WTC11 (cell line): ENCODE data around the gene LTBP2.

ENCODE experiments used
- ETV6 ChIP-seq: sonication (generic); formaldehyde crosslinking; IDR thresholded peaks from 2 replicates; pipeline ENCODE4 v1.8.1; 2022; ENCODE audit warnings: mild to moderate bottlenecking, missing genetic modification reagents
- HMGA2 ChIP-seq: fragments of 250-450 bp; sonication (Bioruptor Pico); IDR thresholded peaks from 2 replicates; pipeline ENCODE4 v1.4.0; 2021; ENCODE audit warnings: mild to moderate bottlenecking, moderate library complexity
- JAZF1 ChIP-seq: fragments of 250-450 bp; sonication (Bioruptor Pico); IDR thresholded peaks from 2 replicates; pipeline ENCODE4 v1.9.0; 2021; ENCODE audit warnings: moderate library complexity, mild to moderate bottlenecking, inconsistent platforms
- NFATC4 ChIP-seq: fragments of 250-450 bp; sonication (Bioruptor Pico); IDR thresholded peaks from 2 replicates; pipeline ENCODE4 v1.9.0; 2021; ENCODE audit warnings: mild to moderate bottlenecking
- SMAD3 ChIP-seq: sonication (generic); formaldehyde crosslinking; IDR thresholded peaks from 2 replicates; pipeline ENCODE4 v1.8.0; 2022; ENCODE audit warnings: missing genetic modification reagents, mild to moderate bottlenecking, borderline replicate concordance
- TCF7 ChIP-seq: sonication (generic); formaldehyde crosslinking; IDR thresholded peaks from 2 replicates; pipeline ENCODE4 v1.8.0; 2022; ENCODE audit warnings: mild to moderate bottlenecking, low read depth, missing genetic modification reagents, moderate library complexity
- ZNF219 ChIP-seq: sonication (generic); formaldehyde crosslinking; IDR thresholded peaks from 2 replicates; pipeline ENCODE4 v1.8.0; 2023; ENCODE audit warnings: missing genetic modification reagents, mild to moderate bottlenecking, borderline replicate concordance
- ZNF263 ChIP-seq: sonication (generic); formaldehyde crosslinking; IDR thresholded peaks from 2 replicates; pipeline ENCODE4 v1.8.1; 2022; ENCODE audit warnings: low read depth, mild to moderate bottlenecking, moderate library complexity, missing genetic modification reagents
- ZNF416 ChIP-seq: fragments of 250-450 bp; sonication (Bioruptor Pico); IDR thresholded peaks from 2 replicates; pipeline ENCODE4 v1.9.0; 2021; ENCODE audit warnings: mild to moderate bottlenecking, inconsistent platforms
- TF ChIP-seq, protein P1 (sequence below): fragments of 200-600 bp; IDR thresholded peaks from 2 replicates; pipeline ENCODE4 v1.8.0; 2022; ENCODE audit warnings: antibody characterized with exemption
- TF ChIP-seq, protein P2 (sequence below): sonication (generic); formaldehyde crosslinking; IDR thresholded peaks from 2 replicates; pipeline ENCODE4 v1.8.1; 2023; ENCODE audit warnings: mild to moderate bottlenecking, missing genetic modification reagents
- TF ChIP-seq, protein P3 (sequence below): sonication (generic); formaldehyde crosslinking; IDR thresholded peaks from 2 replicates; pipeline ENCODE4 v1.8.1; 2022; ENCODE audit warnings: low read depth, missing genetic modification reagents, borderline replicate concordance
- TF ChIP-seq, protein P4 (sequence below): fragments of 250-450 bp; sonication (Bioruptor Pico); conservative IDR thresholded peaks from 2 replicates; pipeline ENCODE4 v1.9.0; 2021; ENCODE audit warnings: mild to moderate bottlenecking

DNA sequence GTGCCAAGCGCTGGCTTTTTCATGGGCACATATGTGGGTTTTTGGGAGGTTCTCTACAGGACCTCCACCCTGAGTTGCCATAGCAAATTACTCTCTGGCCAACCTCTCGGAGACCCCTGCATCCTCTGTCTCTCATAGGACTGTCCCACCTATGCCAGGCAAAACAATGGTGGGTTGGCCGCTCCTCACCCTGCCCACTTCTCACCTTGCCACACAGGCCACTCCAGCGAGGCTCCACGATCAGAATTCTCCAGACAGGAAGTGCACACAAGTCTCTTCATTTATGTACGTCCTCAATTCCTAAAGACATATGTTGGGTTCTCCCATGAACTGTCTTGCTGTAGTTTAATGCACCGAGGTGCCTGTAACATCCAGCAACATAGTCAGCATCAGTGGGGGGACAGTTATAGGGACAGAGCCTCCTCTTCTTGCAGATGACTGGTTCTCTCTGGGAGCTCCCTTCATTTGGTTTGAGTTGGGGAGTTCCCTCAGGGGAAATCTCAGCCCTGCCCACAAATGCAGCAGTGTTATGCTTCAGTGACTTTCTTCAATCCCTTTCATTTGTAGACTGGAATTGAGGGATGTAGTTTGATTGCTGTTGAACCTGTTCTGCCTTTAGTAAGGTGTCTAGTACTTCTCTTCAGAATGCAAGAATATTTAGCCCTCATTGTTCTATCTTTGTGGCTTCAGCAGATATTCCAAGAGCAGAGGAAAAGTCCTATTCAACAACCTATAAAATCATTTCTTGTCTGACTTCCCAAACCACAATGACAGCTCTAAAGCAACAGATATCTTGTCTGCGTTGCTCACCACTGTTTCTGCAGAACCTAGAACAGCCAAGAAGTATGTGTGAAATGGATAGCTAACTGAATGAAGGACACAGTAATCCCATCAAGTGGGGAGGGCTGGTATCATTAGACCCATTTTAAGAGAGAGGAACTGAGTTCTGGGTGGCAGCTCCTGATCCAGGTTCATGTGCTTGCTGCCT, 2.8 kb upstream of the LTBP2 start:
- TF ChIP-seq ZNF219 (CRISPR knock-in tag) (no peak), HMGA2 (no peak), JAZF1 (CRISPR knock-in tag) (no peak), NFATC4 (CRISPR knock-in tag) (no peak), TCF7 (CRISPR knock-in tag) (no peak), ZNF416 (CRISPR knock-in tag) (no peak), SMAD3 (CRISPR knock-in tag) (no peak), ETV6 (no peak), ZNF263 (CRISPR knock-in tag) (no peak)
- TF ChIP-seq, protein P1, sequence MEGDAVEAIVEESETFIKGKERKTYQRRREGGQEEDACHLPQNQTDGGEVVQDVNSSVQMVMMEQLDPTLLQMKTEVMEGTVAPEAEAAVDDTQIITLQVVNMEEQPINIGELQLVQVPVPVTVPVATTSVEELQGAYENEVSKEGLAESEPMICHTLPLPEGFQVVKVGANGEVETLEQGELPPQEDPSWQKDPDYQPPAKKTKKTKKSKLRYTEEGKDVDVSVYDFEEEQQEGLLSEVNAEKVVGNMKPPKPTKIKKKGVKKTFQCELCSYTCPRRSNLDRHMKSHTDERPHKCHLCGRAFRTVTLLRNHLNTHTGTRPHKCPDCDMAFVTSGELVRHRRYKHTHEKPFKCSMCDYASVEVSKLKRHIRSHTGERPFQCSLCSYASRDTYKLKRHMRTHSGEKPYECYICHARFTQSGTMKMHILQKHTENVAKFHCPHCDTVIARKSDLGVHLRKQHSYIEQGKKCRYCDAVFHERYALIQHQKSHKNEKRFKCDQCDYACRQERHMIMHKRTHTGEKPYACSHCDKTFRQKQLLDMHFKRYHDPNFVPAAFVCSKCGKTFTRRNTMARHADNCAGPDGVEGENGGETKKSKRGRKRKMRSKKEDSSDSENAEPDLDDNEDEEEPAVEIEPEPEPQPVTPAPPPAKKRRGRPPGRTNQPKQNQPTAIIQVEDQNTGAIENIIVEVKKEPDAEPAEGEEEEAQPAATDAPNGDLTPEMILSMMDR: no peak
- TF ChIP-seq, protein P2, sequence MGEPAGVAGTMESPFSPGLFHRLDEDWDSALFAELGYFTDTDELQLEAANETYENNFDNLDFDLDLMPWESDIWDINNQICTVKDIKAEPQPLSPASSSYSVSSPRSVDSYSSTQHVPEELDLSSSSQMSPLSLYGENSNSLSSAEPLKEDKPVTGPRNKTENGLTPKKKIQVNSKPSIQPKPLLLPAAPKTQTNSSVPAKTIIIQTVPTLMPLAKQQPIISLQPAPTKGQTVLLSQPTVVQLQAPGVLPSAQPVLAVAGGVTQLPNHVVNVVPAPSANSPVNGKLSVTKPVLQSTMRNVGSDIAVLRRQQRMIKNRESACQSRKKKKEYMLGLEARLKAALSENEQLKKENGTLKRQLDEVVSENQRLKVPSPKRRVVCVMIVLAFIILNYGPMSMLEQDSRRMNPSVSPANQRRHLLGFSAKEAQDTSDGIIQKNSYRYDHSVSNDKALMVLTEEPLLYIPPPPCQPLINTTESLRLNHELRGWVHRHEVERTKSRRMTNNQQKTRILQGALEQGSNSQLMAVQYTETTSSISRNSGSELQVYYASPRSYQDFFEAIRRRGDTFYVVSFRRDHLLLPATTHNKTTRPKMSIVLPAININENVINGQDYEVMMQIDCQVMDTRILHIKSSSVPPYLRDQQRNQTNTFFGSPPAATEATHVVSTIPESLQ (CRISPR knock-in tag): no peak
- TF ChIP-seq, protein P3, sequence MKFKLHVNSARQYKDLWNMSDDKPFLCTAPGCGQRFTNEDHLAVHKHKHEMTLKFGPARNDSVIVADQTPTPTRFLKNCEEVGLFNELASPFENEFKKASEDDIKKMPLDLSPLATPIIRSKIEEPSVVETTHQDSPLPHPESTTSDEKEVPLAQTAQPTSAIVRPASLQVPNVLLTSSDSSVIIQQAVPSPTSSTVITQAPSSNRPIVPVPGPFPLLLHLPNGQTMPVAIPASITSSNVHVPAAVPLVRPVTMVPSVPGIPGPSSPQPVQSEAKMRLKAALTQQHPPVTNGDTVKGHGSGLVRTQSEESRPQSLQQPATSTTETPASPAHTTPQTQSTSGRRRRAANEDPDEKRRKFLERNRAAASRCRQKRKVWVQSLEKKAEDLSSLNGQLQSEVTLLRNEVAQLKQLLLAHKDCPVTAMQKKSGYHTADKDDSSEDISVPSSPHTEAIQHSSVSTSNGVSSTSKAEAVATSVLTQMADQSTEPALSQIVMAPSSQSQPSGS (CRISPR knock-in tag): no peak
- TF ChIP-seq, protein P4, sequence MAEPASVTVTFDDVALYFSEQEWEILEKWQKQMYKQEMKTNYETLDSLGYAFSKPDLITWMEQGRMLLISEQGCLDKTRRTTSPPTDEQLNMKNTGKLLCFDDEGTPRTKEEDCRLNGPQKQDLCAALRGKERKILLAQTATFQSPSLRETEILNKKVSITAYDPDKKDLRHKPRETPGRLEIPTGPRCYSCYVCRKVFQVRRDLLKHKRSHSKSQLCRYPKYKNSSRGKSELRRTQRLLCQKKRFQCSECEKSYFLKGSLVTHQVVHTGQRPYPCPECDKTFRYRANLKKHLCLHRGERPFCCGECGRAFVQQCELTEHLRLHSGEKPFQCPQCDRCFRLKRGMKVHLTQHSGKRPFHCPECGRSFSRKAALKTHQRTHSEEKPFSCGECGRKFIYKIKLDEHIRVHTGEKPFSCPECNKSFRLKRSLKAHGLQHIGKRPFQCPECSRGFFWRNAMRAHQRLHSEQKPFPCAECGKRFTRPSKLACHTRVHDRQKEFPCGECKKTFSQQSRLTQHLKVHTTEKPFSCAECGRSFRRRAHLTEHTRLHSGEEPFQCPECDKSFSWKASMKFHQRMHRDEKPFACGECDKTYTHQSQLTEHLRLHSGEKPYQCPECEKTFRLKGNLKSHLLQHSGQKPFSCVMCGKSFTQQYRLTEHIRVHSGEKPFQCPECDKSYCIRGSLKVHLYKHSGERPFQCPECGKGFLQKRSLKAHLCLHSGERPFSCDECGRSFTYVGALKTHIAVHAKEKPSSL (CRISPR knock-in tag): no peak
